Smooth muscle cell (in vitro differentiated cells): Measurements from ENCODE around the gene HAND1. TPM values are rescaled to one million over a fixed set of nuclear protein-coding genes. Genes with fewer than 3 reads are reported as not detected.

Experiments
- DNase-seq: peaks from one replicate; lab custom pipeline; 2025; ENCODE audit not compliant: unreplicated experiment; lab: John Stamatoyannopoulos, UW
- H2AFZ ChIP-seq: fragments of 200-600 bp; sonication (generic); 2 replicates; pipeline ENCODE4 v1.6.0; 2016; ENCODE audit warnings: antibody characterized with exemption, low read depth, mild to moderate bottlenecking
- H3F3A ChIP-seq: fragments of 200-600 bp; sonication (generic); 2 replicates; pipeline ENCODE4 v1.6.0; 2017; ENCODE audit warnings: antibody characterized with exemption, low read depth
- H3K27ac ChIP-seq: fragments of 200-600 bp; sonication (generic); 2 replicates; pipeline ENCODE4 v1.5.1; 2016; ENCODE audit warnings: low read depth, mild to moderate bottlenecking
- H3K27me3 ChIP-seq: fragments of 200-600 bp; sonication (generic); 2 replicates; pipeline ENCODE4 v1.6.1; 2016; ENCODE audit warnings: low read depth, mild to moderate bottlenecking
- H3K36me3 ChIP-seq: fragments of 200-600 bp; sonication (generic); 2 replicates; pipeline ENCODE4 v1.5.1; 2016; ENCODE audit warnings: low read depth
- H3K4me1 ChIP-seq: fragments of 200-600 bp; sonication (generic); 2 replicates; pipeline ENCODE4 v1.5.1; 2016; ENCODE audit warnings: low read depth
- H3K4me2 ChIP-seq: fragments of 200-600 bp; sonication (generic); 2 replicates; pipeline ENCODE4 v1.6.0; 2016; ENCODE audit warnings: mild to moderate bottlenecking
- H3K4me3 ChIP-seq: fragments of 200-600 bp; sonication (generic); 2 replicates; pipeline ENCODE4 v1.5.1; 2016; ENCODE audit warnings: mild to moderate bottlenecking
- H3K79me2 ChIP-seq: fragments of 200-600 bp; sonication (generic); 2 replicates; pipeline ENCODE4 v1.6.0; 2016; ENCODE audit warnings: low read depth, mild to moderate bottlenecking
- H3K9ac ChIP-seq: fragments of 200-600 bp; sonication (generic); 2 replicates; pipeline ENCODE4 v1.6.0; 2016; ENCODE audit warnings: low read depth
- H3K9me3 ChIP-seq: fragments of 200-600 bp; sonication (generic); replicated peaks from 2 replicates; pipeline ENCODE4 v1.5.1; 2016; ENCODE audit warnings: low read depth
- H4K20me1 ChIP-seq: fragments of 200-600 bp; sonication (generic); 2 replicates; pipeline ENCODE4 v1.6.0; 2016; ENCODE audit warnings: low read depth
- CTCF ChIP-seq: fragments of 200-600 bp; sonication (generic); IDR thresholded peaks from 2 replicates; pipeline ENCODE4 v1.5.1; 2017; ENCODE audit warnings: borderline replicate concordance, mild to moderate bottlenecking, antibody characterized with exemption; ENCODE audit not compliant: insufficient read depth, poor library complexity, severe bottlenecking
- WGBS: methylation state at CpG from one replicate; pipeline ENCODE4 v1.1.7; 2016; ENCODE audit warnings: low lambda C conversion rate; 5-methylcytosine and 5-hydroxymethylcytosine counted together
- polyA plus RNA-seq: library from polyadenylated mRNA; unstranded; fragments of >200 nt; fragmentation: Nextera tagmentation; extraction: Ambion mirVana; gene quantifications from 2 replicates; pipeline ENCODE4 v1.2.1, GENCODE V29; 2016
- total RNA-seq: library from RNA; depleted of rRNA; stranded (reverse); fragments of >200 nt; gene quantifications from 2 replicates; pipeline ENCODE4 v1.2.3, GENCODE V29; 2014

The HAND1 gene
- total and polyA plus RNA-seq, 2 experiments from 2014 or later: 18.2 to 36.3 TPM

- no peak for DNase-seq
- H4K20me1 ChIP-seq: no peaks in the 10 kb centered on the region
- H3K4me2 ChIP-seq: no peak overlapping the region
- no peaks in the 10 kb centered on the region for H3K9me3 ChIP-seq
- no peaks in the 10 kb centered on the region for H3K4me1 ChIP-seq
- no peak overlapping the region for H3K27ac ChIP-seq
- no peaks in the 10 kb centered on the region for H3K27me3 ChIP-seq
- H3K4me3 ChIP-seq: no peak overlapping the region
- TF ChIP-seq CTCF: no peak
- 89% methylated on average over 1 of the region's 1 CpG for WGBS
- H3K9ac ChIP-seq: no peak overlapping the region
- H2AFZ ChIP-seq: no peak overlapping the region
- H3K79me2 ChIP-seq: no peaks in the 10 kb centered on the region
- no peaks in the 10 kb centered on the region for H3F3A ChIP-seq
- no peaks in the 10 kb centered on the region for H3K36me3 ChIP-seq
Observed at GRCh38 chr5:154498591-154498990, 20.6 kb upstream of the HAND1 start.

- DNase-seq: no peak
- no peaks in the 10 kb centered on the region for H3K4me1 ChIP-seq
- H3K4me3 ChIP-seq: no peak overlapping the region
- no peak overlapping the region for H3K4me2 ChIP-seq
- H3K36me3 ChIP-seq: no peaks in the 10 kb centered on the region
- H4K20me1 ChIP-seq: no peaks in the 10 kb centered on the region
- no peaks in the 10 kb centered on the region for H3K27me3 ChIP-seq
- TF ChIP-seq CTCF: no peak
- no peaks in the 10 kb centered on the region for H3F3A ChIP-seq
- H3K9ac ChIP-seq: no peak overlapping the region
- H3K79me2 ChIP-seq: no peaks in the 10 kb centered on the region
- H3K9me3 ChIP-seq: no peaks in the 10 kb centered on the region
- 75% methylated on average over 4 of the region's 4 CpGs for WGBS
- no peak overlapping the region for H3K27ac ChIP-seq
- H2AFZ ChIP-seq: no peak overlapping the region
Observed at GRCh38 chr5:154494036-154494435, 16.0 kb upstream of the HAND1 start.

- DNase-seq: no peak
- H3K27ac ChIP-seq: no peak overlapping the region
- WGBS: 73% methylated on average over 28 of the region's 29 CpGs
- no peak overlapping the region for H2AFZ ChIP-seq
- H3K9me3 ChIP-seq: no peaks in the 10 kb centered on the region
- no peak overlapping the region for H3K9ac ChIP-seq
- no peaks in the 10 kb centered on the region for H3K27me3 ChIP-seq
- no peak overlapping the region for H3K4me2 ChIP-seq
- H3K4me1 ChIP-seq: no peaks in the 10 kb centered on the region
- no peaks in the 10 kb centered on the region for H3K79me2 ChIP-seq
- no peak overlapping the region for H3K4me3 ChIP-seq
- H3K36me3 ChIP-seq: no peaks in the 10 kb centered on the region
- H3F3A ChIP-seq: no peaks in the 10 kb centered on the region
- TF ChIP-seq CTCF: no peak
- H4K20me1 ChIP-seq: no peaks in the 10 kb centered on the region
Observed at GRCh38 chr5:154493274-154493673, 15.2 kb upstream of the HAND1 start.

- no peaks in the 10 kb centered on the region for H3K4me1 ChIP-seq
- no peak overlapping the region for H3K4me3 ChIP-seq
- no peak overlapping the region for H3K9ac ChIP-seq
- H3K27ac ChIP-seq: no peak overlapping the region
- no peaks in the 10 kb centered on the region for H3K9me3 ChIP-seq
- DNase-seq: no peak
- 75% methylated on average over 2 of the region's 2 CpGs for WGBS
- H2AFZ ChIP-seq: no peak overlapping the region
- H4K20me1 ChIP-seq: no peaks in the 10 kb centered on the region
- H3K27me3 ChIP-seq: no peaks in the 10 kb centered on the region
- H3K36me3 ChIP-seq: no peaks in the 10 kb centered on the region
- H3K79me2 ChIP-seq: no peaks in the 10 kb centered on the region
- no peaks in the 10 kb centered on the region for H3F3A ChIP-seq
- TF ChIP-seq CTCF: no peak
- no peak overlapping the region for H3K4me2 ChIP-seq
Observed at GRCh38 chr5:154491941-154492340, 13.9 kb upstream of the HAND1 start.
